Measurements from ENCODE around the gene ANKH. TPM values are rescaled to one million over a fixed set of nuclear protein-coding genes. Genes with fewer than 3 reads are reported as not detected.

ANKH gene
- polyA plus RNA-seq, 1 donor: 85.6 TPM

DNA sequence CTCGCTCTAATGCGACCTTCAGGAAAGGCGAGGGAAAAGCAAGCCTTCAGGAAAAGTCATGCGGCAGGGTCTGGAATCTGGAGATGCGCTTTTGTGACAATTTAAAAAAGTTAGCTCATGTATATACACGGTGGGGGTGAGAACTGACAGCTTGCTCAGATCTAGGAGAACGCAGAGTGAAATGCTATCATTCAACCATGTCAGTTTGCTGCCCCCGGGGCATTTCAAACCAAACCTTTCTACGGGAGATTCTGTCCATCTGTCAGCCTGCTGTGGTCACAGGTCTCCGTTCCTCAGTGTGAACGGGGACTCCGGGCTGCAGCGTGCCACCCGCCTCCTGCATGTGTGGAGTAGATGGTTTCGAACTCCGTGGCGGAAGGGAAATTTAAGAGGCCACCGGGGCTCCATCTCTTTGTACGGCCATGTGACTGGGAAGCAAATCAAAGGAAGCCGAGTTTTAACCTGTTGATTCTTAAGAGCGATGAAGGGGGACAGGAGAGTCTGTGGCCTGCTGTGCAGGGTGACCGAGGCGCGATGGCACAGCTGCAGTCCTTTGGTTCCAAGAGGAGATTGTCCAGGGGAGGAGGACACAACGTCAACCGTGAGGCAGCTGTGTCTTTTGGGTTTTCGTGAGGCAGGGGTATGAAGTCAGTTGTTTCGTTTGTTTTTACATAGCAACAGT, 161.1 kb downstream of the ANKH start:
- Histone ChIP-seq H3K27ac (ENCODE audit: low read length) (no peak overlapping the region), H3K36me3 (ENCODE audit: control insufficient read depth, insufficient read depth, low read length) (peaks cover 82% of the 10 kb centered on the region), H3K4me3 (ENCODE audit: low read length) (no peak overlapping the region), H3K27me3 (ENCODE audit: control insufficient read depth, insufficient read depth, low read length) (no peaks in the 10 kb centered on the region), H3K9me3 (ENCODE audit: control insufficient read depth, low read depth, low read length) (peaks cover 6% of the 10 kb centered on the region), H3K4me1 (ENCODE audit: control insufficient read depth, insufficient read depth, low read length) (no peaks in the 10 kb centered on the region)
- no peak for DNase-seq
- WGBS (ENCODE audit: insufficient coverage, low lambda C conversion rate): 100% methylated on average over 3 of the region's 28 CpGs

DNA sequence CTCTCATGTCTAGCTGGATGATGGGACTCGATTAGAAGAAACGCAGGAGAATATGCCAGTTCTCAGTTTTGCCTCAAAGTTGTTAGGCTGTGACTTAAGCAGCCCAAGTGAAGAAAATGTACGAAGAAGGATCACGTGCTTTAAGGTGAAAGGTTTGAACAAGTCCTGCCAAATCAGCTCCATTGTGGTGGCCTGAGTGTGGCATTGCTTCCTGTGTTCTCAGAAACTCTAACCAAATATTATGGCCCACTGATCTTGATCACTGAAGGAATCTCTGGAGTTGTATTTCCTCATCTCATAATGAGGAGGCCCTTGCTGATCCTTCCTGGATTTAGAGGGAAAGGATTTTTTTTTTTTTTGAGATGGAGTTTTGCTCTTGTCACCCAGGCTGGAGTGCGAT, 163.0 kb downstream of the ANKH start:
- Histone ChIP-seq H3K4me3 (ENCODE audit: low read length) (no peak overlapping the region), H3K27me3 (ENCODE audit: control insufficient read depth, insufficient read depth, low read length) (no peaks in the 10 kb centered on the region), H3K9me3 (ENCODE audit: control insufficient read depth, low read depth, low read length) (peaks cover 6% of the 10 kb centered on the region), H3K27ac (ENCODE audit: low read length) (no peak overlapping the region), H3K36me3 (ENCODE audit: control insufficient read depth, insufficient read depth, low read length) (peaks cover 76% of the 10 kb centered on the region), H3K4me1 (ENCODE audit: control insufficient read depth, insufficient read depth, low read length) (no peaks in the 10 kb centered on the region)
- WGBS (ENCODE audit: insufficient coverage, low lambda C conversion rate): no CpG with 5 or more reads among the region's 5 CpGs
- no peak for DNase-seq

GRCh38 chr5:14707811-14708390, 163.7 kb downstream of the ANKH start:
- Histone ChIP-seq H3K27me3 (ENCODE audit: control insufficient read depth, insufficient read depth, low read length) (no peaks in the 10 kb centered on the region), H3K4me1 (ENCODE audit: control insufficient read depth, insufficient read depth, low read length) (no peaks in the 10 kb centered on the region), H3K4me3 (ENCODE audit: low read length) (no peak overlapping the region), H3K27ac (ENCODE audit: low read length) (no peak overlapping the region), H3K36me3 (ENCODE audit: control insufficient read depth, insufficient read depth, low read length) (peaks cover 73% of the 10 kb centered on the region), H3K9me3 (ENCODE audit: control insufficient read depth, low read depth, low read length) (peaks cover 5% of the 10 kb centered on the region)
- WGBS (ENCODE audit: insufficient coverage, low lambda C conversion rate): 88% methylated on average over 3 of the region's 9 CpGs
- no peak for DNase-seq

DNA sequence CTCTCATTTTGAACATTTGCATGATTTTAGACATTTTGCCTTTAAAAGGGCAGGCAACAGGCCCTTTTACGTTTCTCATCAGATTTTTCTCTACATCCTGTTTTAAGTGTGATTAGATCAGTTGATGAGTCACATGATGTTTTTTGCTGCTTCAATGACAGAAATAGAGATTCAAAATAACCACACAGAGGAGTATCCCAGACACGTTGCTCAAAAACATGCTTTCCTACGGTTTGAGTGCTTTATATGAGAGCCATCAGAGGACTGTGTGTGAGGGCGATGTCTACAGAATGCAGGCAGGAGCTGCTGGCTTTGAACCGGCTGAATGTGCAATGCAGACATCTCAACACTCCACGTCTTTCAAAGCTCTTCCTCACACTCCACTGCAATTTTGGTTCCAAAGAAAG, 165.0 kb downstream of the ANKH start:
- no peak overlapping the region for H3K4me3 ChIP-seq (ENCODE audit: low read length)
- H3K27me3 ChIP-seq (ENCODE audit: control insufficient read depth, insufficient read depth, low read length): no peaks in the 10 kb centered on the region
- peaks cover 71% of the 10 kb centered on the region for H3K36me3 ChIP-seq (ENCODE audit: control insufficient read depth, insufficient read depth, low read length)
- 81% methylated on average over 3 of the region's 6 CpGs for WGBS (ENCODE audit: insufficient coverage, low lambda C conversion rate)
- no peak for DNase-seq
- no peak overlapping the region for H3K27ac ChIP-seq (ENCODE audit: low read length)
- H3K9me3 ChIP-seq (ENCODE audit: control insufficient read depth, low read depth, low read length): no peaks in the 10 kb centered on the region
- no peaks in the 10 kb centered on the region for H3K4me1 ChIP-seq (ENCODE audit: control insufficient read depth, insufficient read depth, low read length)

DNA sequence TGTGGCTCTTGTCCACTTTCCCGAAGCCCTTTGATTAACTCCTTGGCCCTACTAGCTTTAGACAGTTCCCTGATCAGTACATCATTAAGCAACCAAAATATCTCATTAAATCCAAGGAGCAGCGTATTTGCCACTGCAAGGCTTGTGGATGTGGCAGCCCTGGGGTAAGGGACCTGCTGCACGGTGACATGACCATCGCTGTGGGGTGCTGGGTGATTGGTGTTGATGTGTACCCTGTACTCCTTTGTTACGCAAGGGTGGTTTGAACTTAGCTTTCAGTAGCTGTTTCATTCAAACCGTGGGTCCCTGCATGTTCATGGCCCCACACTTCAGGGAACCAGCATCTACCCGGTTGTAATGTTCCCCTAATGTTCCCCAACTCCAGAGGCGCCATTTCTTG, 166.0 kb downstream of the ANKH start:
- Histone ChIP-seq H3K27ac (ENCODE audit: low read length) (no peak overlapping the region), H3K36me3 (ENCODE audit: control insufficient read depth, insufficient read depth, low read length) (peaks cover 70% of the 10 kb centered on the region), H3K9me3 (ENCODE audit: control insufficient read depth, low read depth, low read length) (no peaks in the 10 kb centered on the region), H3K4me1 (ENCODE audit: control insufficient read depth, insufficient read depth, low read length) (no peaks in the 10 kb centered on the region), H3K4me3 (ENCODE audit: low read length) (no peak overlapping the region), H3K27me3 (ENCODE audit: control insufficient read depth, insufficient read depth, low read length) (no peaks in the 10 kb centered on the region)
- DNase-seq: no peak
- no CpG with 5 or more reads among the region's 8 CpGs for WGBS (ENCODE audit: insufficient coverage, low lambda C conversion rate)

DNA sequence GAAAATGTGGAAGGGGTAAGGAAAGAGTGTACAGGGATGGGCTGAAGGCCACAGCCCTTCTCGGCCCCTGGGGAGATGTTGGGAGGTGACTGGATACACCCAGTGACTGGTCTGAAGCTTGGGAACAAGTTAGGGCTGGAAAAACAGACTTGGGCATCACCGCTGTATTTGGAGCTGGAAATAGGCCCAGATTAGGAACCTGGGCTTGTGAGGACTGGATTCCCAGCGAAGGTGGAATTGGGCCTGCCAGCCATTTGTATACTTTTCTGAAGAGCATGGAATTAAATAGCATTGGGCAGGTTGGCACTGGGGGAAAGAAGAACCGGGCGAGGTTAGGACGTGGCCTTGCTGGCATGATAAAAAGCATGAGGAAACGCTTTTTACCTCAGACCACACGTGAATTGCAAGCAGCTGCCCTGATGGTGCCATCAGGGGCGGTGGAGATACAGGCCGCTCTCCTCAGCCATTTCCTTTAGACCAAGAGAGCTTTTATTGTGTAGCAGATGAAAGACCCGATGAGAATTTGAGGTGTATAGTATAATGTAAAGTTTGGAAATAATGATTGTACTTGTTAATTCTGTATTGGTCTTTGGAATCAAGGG, 169.2 kb downstream of the ANKH start:
- no peak for DNase-seq
- WGBS (ENCODE audit: insufficient coverage, low lambda C conversion rate): 94% methylated on average over 5 of the region's 11 CpGs
- H3K9me3 ChIP-seq (ENCODE audit: control insufficient read depth, low read depth, low read length): no peaks in the 10 kb centered on the region
- H3K4me1 ChIP-seq (ENCODE audit: control insufficient read depth, insufficient read depth, low read length): no peaks in the 10 kb centered on the region
- no peak overlapping the region for H3K4me3 ChIP-seq (ENCODE audit: low read length)
- no peaks in the 10 kb centered on the region for H3K27me3 ChIP-seq (ENCODE audit: control insufficient read depth, insufficient read depth, low read length)
- no peak overlapping the region for H3K27ac ChIP-seq (ENCODE audit: low read length)
- H3K36me3 ChIP-seq (ENCODE audit: control insufficient read depth, insufficient read depth, low read length): peaks cover 72% of the 10 kb centered on the region

DNA sequence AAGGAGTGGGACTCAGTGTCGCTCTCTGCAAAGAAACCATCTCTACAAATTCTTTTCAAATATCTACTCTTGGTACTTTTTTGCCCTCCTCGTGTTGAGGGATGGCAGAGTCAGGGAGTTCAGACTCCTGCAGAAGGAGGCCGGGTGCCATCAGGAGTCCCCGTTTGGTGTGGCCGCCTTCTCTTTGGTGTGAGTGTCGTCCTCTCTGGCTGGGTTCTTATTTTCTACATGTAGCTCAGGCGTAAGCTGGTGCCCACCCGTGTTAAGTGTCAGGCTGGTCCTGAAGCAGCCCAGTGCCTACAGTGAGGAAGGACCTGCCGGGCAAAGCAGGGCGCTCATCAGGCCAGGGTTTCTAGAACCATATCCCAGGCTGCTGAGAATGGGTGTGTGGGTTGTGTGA, 170.0 kb downstream of the ANKH start:
- no CpG with 5 or more reads among the region's 10 CpGs for WGBS (ENCODE audit: insufficient coverage, low lambda C conversion rate)
- no peak overlapping the region for H3K27ac ChIP-seq (ENCODE audit: low read length)
- no peak overlapping the region for H3K4me3 ChIP-seq (ENCODE audit: low read length)
- no peaks in the 10 kb centered on the region for H3K9me3 ChIP-seq (ENCODE audit: control insufficient read depth, low read depth, low read length)
- DNase-seq: no peak
- H3K36me3 ChIP-seq (ENCODE audit: control insufficient read depth, insufficient read depth, low read length): peaks cover 72% of the 10 kb centered on the region
- H3K27me3 ChIP-seq (ENCODE audit: control insufficient read depth, insufficient read depth, low read length): no peaks in the 10 kb centered on the region
- no peaks in the 10 kb centered on the region for H3K4me1 ChIP-seq (ENCODE audit: control insufficient read depth, insufficient read depth, low read length)

- H3K27me3 ChIP-seq (ENCODE audit: control insufficient read depth, insufficient read depth, low read length): no peaks in the 10 kb centered on the region
- no peaks in the 10 kb centered on the region for H3K4me1 ChIP-seq (ENCODE audit: control insufficient read depth, insufficient read depth, low read length)
- no peak overlapping the region for H3K27ac ChIP-seq (ENCODE audit: low read length)
- no CpG with 5 or more reads among the region's 13 CpGs for WGBS (ENCODE audit: insufficient coverage, low lambda C conversion rate)
- no peak overlapping the region for H3K4me3 ChIP-seq (ENCODE audit: low read length)
- H3K9me3 ChIP-seq (ENCODE audit: control insufficient read depth, low read depth, low read length): no peaks in the 10 kb centered on the region
- H3K36me3 ChIP-seq (ENCODE audit: control insufficient read depth, insufficient read depth, low read length): peaks cover 69% of the 10 kb centered on the region
- DNase-seq: no peak
These were observed 170.8 kb downstream of the ANKH start for GRCh38 chr5:14700478-14701436.

DNA sequence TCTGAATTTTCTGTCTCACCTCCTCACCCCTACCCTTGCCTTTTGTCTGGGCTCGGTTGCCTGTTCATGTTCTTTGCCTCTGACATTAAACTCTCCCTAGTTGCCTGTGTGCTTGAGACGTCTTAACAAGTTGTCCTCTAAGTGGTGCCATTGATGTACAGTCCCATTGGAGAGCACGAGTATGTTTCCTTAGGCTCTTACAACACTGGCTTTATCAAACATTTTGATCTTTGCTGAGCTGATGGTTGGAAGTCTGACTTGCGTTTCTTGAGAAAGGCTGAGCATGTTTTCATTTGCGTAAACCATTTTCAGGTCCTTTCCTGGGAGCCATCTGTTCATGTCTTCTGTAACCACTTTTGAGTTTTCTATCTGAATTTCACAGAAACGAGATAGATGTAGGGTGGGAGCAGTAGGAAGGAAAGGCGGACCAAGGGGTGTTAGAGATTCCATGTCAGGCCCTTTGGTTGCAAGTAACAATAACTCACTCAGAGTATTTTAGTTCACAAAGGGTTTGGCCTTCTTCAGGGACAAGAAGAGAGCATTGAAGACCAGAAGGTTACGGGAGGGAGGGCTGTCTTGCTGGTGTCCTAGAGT, 171.7 kb downstream of the ANKH start:
- no peak overlapping the region for H3K27ac ChIP-seq (ENCODE audit: low read length)
- peaks cover 66% of the 10 kb centered on the region for H3K36me3 ChIP-seq (ENCODE audit: control insufficient read depth, insufficient read depth, low read length)
- H3K4me1 ChIP-seq (ENCODE audit: control insufficient read depth, insufficient read depth, low read length): no peaks in the 10 kb centered on the region
- WGBS (ENCODE audit: insufficient coverage, low lambda C conversion rate): 94% methylated on average over 5 of the region's 8 CpGs
- DNase-seq: no peak
- H3K27me3 ChIP-seq (ENCODE audit: control insufficient read depth, insufficient read depth, low read length): no peaks in the 10 kb centered on the region
- H3K9me3 ChIP-seq (ENCODE audit: control insufficient read depth, low read depth, low read length): no peaks in the 10 kb centered on the region
- H3K4me3 ChIP-seq (ENCODE audit: low read length): no peak overlapping the region

DNA sequence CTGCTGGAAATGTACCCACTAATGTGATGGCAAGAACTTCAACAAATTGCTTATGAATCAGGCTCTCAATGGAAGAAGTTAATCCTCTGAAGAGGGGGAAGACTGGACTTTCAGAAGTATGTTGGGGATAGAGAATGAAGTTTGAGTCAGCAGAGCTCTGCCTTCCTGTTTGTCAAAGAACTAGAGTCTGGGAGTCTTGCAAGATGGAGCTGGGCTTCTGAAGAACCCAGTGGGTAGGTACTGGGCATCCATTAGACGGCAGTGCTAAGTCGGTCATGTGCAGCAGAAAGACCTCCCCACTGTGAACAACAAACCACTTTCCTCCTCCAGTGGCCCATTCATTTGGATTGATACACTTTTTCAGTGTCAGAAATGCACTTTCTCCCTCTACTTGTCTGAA, 172.4 kb downstream of the ANKH start:
- Histone ChIP-seq H3K4me3 (ENCODE audit: low read length) (no peak overlapping the region), H3K27ac (ENCODE audit: low read length) (no peak overlapping the region), H3K27me3 (ENCODE audit: control insufficient read depth, insufficient read depth, low read length) (no peaks in the 10 kb centered on the region), H3K9me3 (ENCODE audit: control insufficient read depth, low read depth, low read length) (no peaks in the 10 kb centered on the region), H3K4me1 (ENCODE audit: control insufficient read depth, insufficient read depth, low read length) (no peaks in the 10 kb centered on the region), H3K36me3 (ENCODE audit: control insufficient read depth, insufficient read depth, low read length) (peaks cover 67% of the 10 kb centered on the region)
- no peak for DNase-seq
- WGBS (ENCODE audit: insufficient coverage, low lambda C conversion rate): no CpG with 5 or more reads among the region's 2 CpGs
